NCI-H446 treated with DMSO at 0.1 percent for 48 hours (cell line): ENCODE measurements around the gene SLC22A3.
"Not testable (repeated sequence)": the region's sequence is repeated elsewhere in the genome, so short reads cannot be mapped to it uniquely, and the experiment has no call there.

Experiments used
- DNase-seq: peaks from one replicate; lab custom pipeline; 2025; lab: John Stamatoyannopoulos, UW

Gene SLC22A3

GRCh38 chr6:160447350-160447749, 99.2 kb downstream of the SLC22A3 start:
- DNase-seq: no peak

- DNase-seq: not testable (repeated sequence)
Measured at GRCh38 chr6:160449787-160450186, 101.6 kb downstream of the SLC22A3 start.

GRCh38 chr6:160450849-160451248, 102.7 kb downstream of the SLC22A3 start:
- no peak for DNase-seq

GRCh38 chr6:160454303-160454702, 106.1 kb downstream of the SLC22A3 start:
- DNase-seq: no peak

GRCh38 chr6:160455081-160455480, 106.9 kb downstream of the SLC22A3 start:
- no peak for DNase-seq

GRCh38 chr6:160455541-160456213, 107.5 kb downstream of the SLC22A3 start:
- no peak for DNase-seq

- no peak for DNase-seq
Measured at GRCh38 chr6:160456214-160456546, 108.0 kb downstream of the SLC22A3 start.

GRCh38 chr6:160457823-160458222, 109.6 kb downstream of the SLC22A3 start:
- DNase-seq: no peak

GRCh38 chr6:160461641-160462040, 113.5 kb downstream of the SLC22A3 start:
- DNase-seq: no peak

- DNase-seq: no peak
Measured at GRCh38 chr6:160462116-160462515, 113.9 kb downstream of the SLC22A3 start.

GRCh38 chr6:160462551-160463109, 114.5 kb downstream of the SLC22A3 start:
- DNase-seq: no peak

- DNase-seq: no peak
Measured at GRCh38 chr6:160464744-160465143, 116.6 kb downstream of the SLC22A3 start.

GRCh38 chr6:160467261-160467871, 119.2 kb downstream of the SLC22A3 start:
- DNase-seq: not testable (repeated sequence)

GRCh38 chr6:160469153-160469552, 121.0 kb downstream of the SLC22A3 start:
- no peak for DNase-seq

GRCh38 chr6:160476056-160476455, 127.9 kb downstream of the SLC22A3 start:
- not testable (repeated sequence) for DNase-seq

- not testable (repeated sequence) for DNase-seq
Measured at GRCh38 chr6:160477072-160477471, 128.9 kb downstream of the SLC22A3 start.

- no peak for DNase-seq
Measured at GRCh38 chr6:160477901-160478300, 129.7 kb downstream of the SLC22A3 start.

- DNase-seq: no peak
Measured at GRCh38 chr6:160487116-160487515, 138.9 kb downstream of the SLC22A3 start.

- DNase-seq: no peak
Measured at GRCh38 chr6:160489091-160489490, 140.9 kb downstream of the SLC22A3 start.

- DNase-seq: no peak
Measured at GRCh38 chr6:160494576-160494975, 146.4 kb downstream of the SLC22A3 start.

GRCh38 chr6:160500639-160501038, 152.5 kb downstream of the SLC22A3 start:
- no peak for DNase-seq
